HuH-7.5 (cell line): Measurements from ENCODE around the gene NME2.
"Not testable (repeated sequence)": the region's sequence is repeated elsewhere in the genome, so short reads cannot be mapped to it uniquely, and the experiment has no call there.

Source experiments
- DNase-seq: peaks from one replicate; pipeline ENCODE4 v3.0.0; 2011; ENCODE audit warnings: low spot score

Gene NME2

DNA sequence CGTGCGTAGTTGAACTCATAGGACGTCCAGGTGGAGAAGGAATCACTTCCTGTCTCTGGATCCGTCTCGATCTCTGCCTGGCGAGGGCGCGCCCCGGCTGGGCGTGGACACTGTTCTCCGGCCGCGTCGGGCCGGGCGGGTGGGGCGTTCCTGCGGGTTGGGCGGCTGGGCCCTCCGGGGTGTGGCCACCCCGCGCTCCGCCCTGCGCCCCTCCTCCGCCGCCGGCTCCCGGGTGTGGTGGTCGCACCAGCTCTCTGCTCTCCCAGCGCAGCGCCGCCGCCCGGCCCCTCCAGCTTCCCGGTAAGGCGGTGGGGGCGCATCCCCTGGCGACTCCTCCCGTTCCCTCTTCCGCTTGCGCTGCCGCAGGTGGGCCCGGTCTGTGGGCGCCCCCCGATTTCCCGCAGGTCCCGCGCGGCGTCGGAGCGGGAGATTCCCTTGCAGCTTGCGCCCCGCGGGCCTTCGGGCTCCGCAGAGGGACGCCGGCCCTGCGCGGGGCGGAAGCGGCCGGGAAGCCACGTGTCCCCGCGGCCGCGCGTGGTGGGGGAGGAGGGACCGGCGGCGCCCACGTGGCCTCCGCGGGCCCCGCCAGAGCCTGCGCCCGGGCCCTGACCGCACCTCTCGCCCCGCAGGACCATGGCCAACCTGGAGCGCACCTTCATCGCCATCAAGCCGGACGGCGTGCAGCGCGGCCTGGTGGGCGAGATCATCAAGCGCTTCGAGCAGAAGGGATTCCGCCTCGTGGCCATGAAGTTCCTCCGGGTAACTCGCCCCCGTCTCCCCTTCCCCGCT lies at the start of gene NME2:
Gene NME2, plus strand, starts transcription at position 214 of the 789 bp plus-strand sequence. Its CDS starts 420 bp downstream, at position 634.
- DNase-seq = peak; percentile 93

GRCh38 chr17:51118330-51119195 lies 47.6 kb upstream of the NME2 start:
- peak; percentile 45 for DNase-seq

DNA sequence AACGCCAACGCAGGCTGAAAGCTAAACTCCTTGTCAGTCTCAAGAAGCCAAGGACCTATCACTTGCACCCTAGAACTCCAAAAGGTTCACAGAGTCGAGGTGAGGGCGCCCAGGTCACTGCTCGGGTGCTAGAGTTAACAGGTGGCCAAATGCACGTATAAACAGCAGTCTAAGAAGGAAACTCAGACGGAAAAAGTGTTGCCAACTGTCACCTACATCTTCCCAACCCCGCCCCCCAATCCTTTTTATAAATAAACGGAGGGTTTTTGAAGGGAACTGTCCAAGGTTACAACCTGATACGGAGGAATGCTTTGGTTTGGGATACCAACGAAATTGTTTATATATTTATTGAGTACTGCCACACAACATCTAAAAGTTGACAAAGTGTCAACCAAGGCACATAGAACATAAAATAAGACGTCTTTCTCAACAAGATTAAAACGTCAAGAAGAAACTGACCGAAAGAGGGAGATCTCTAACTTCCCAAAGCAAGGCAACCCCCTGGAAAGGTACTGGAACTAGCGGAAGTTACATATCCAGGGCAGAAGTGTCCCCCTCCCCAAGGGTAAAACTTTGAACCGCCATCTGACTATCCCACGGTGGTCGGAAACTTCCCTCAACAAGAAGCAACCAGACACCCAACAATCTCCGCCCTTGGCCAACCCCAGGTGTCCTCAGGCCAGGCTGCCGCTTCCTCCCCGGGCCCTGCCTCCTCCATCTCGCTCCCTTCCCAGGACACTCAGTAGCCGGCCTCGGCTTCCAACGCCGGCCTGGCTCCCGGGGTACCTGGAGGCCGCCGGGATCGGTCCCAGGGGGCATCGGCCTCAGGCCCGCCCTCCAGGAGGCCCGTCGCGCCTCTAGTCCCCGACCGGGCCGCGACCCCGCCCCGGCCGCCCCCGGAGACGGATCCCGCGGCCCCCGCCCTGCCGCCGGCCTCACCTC lies 46.5 kb upstream of the NME2 start:
- DNase-seq = no peak

- DNase-seq = peak; percentile 58
These were observed 45.9 kb upstream of the NME2 start for GRCh38 chr17:51120357-51120738.

- peak; percentile 90 for DNase-seq
These were observed 45.2 kb upstream of the NME2 start, which contains the start of gene SPAG9 for GRCh38 chr17:51120739-51121619. Gene SPAG9 (minus strand): TSS chr17:51120868. CDS start chr17:51120656, 212 bp downstream.

DNA sequence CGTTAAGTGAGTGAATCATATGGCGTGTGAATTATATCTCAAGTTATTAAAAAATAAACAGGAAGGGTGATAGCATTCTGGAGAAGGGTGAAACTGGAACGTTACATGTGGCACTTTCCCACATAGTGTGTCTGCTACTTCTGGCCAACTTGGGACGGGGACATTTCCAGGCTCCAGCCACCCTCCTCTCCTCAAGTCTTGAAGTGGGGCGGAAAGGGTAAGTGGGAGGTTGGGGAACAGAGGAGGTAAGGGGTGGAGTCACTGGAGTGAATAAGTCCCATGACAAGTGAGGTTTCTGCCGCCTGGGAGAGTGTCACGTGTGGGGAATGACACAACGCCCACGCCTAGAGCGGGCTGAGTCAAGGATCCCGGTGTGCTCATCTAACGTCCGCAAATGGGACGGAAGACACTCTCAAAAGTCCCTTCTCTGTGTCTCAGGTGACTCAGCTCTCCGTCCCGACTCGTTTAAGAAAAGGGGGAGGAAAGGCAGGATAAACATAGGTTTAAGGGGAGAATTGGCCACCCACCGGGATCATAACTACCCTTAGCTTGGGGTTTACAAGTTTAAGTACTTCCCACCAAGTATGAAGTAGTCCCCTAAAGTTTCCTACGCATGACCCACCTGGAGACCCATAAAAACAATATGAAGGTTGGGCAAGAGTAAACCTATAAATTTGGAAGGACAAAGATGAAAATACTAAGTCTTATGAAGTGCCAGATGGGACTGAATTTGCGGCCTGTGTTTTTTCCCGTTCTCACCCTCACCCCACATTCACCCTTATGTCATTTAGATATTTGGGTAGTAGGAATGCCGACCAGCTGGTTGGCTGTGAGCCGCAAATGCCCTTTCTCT lies 44.4 kb upstream of the NME2 start:
- DNase-seq = peak; percentile 85

DNA sequence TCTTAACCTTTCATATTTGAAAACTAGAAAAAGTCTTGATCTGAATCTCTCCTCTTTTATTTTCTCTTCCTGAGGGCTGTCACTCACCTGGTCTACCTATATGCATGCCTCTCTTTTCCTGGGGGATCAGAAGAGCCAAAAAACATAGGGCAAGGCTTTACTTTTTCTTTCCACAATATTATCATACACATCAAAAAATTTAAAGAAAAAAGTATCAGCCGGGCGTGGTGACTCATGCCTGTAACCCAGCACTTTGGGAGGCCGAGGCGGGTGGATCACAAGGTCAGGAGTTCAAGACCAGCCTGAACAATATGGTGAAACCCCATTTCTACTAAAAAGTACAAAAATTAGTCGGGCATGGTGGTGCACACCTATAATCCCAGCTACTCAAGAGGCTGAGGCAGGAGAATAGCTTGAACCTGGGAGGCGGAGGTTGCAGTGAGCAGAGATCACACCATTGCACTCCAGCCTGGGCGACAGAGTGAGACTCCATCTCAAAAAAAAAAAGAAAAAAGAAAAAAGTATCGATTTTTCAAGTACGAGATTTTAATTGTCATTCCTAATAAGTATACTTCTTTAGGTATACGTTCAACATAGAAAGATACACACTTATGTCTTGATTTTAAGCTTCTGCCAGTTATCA lies 43.6 kb upstream of the NME2 start:
- not testable (repeated sequence) for DNase-seq

DNA sequence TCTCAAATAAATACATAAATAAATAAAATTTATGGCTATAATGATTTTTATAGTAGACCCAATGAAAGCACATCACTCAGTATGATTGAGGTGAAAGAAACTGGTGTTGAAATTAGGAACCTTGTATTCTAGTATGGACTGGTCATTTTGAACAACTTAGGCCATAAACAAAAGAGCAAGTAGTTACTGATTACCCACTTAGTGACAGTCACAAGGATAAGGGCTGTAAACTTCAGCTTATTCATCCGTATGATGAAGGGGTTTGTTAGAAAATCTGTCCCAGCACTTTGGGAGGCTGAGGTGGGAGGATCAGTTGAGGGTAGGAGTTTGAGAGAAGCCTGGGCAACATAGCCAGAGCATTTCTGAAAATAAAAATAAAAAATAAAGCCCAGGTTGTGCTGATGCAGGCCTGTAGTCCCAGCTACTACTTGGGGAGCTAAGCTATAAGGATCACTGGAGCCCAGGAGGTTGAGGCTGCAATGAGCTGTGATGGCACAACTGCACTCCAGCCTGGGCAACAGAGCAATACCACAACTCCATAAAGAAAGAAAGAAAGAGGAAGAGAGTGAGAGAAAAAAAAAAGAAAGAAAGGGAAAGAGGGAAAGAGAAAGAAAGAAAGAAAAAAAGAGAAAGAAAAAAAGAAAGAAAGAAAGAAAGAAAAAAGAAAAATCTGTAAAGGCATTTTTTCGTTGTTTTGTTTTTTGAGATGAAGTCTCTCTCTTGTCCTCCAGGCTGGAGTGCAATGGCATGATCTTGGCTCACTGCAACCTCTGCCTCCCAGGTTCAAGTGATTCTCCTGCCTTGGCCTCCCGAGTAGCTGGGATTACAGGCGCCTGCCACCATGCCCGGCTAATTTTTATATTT lies 41.3 kb upstream of the NME2 start:
- DNase-seq = no peak

DNA sequence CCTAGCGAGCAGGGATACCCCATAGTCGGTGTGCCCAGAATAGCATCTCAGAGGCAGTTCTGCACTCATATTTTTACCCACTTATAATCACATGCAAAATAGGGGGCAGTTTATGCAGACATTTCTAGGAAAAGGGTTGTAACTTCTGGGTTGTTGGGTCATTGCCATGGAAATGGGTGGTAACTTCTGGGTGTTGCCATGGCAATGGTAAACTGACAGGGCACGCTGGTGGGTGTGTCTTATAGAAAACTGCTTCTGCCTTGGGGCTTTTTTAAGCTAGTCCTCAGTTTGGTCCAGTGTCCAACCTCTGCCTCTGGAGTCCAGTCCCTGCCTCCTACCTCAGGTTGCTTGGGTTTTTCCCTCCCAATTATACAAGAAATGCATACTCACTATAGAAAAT lies 38.1 kb upstream of the NME2 start:
- DNase-seq = no peak

- no peak for DNase-seq
These were observed 33.3 kb upstream of the NME2 start for GRCh38 chr17:51132964-51133319.

DNA sequence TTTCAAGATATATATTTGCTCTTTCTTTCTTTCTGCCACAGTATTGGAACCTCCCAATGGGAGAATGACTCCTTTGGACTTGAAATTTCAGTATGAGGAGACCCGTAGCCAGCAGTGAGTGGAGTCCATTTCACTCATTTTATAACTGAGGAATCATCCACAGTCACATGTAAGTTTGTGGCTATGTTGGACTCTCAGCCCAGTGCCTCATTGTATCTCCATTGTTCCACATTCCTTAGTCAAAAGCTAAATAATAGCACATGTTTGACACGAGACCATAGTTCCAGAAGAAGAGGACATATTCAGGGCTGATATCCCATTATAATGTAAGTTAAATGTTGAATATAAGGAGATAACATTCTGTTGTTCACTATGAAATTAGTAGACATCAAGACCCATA lies 32.8 kb upstream of the NME2 start:
- no peak for DNase-seq

DNA sequence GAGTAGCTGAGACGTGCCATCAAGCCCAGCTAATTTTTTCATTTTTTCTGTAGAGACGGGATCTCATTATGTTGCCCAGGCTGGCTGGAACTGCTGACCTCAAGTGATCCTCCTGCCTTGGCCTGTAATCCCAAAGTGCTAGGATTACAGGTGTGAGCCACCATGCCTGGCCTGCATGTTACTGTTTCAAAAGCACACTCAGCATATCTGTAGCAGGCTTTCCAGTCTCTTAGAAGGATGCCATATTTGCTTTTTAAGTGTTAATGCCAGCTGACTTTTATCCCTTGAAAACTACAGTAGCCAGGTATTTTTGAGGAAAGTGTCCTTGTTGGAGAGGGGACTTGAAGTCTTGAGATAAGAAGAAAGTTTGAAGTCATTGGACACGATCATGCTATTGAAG lies 30.3 kb upstream of the NME2 start:
- no peak for DNase-seq

DNA sequence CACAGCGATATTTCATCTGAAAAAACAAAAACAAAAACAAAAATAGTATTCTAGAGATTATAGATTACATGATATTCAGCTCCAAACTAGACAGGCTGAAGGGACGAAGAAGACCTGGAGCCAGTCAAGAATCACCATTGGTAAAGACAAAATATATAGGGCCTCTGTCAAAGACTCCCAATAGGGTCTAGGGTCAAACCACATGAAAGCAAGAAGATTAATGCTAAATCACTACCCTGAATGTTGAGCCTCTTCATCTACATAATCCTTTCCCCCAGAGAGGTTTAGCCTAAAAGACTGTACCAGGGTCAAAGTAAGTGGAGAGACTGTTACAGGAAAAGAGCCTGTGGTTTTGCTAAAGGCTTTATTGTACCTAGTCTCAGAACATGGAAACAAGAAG lies 23.6 kb upstream of the NME2 start:
- no peak for DNase-seq

DNA sequence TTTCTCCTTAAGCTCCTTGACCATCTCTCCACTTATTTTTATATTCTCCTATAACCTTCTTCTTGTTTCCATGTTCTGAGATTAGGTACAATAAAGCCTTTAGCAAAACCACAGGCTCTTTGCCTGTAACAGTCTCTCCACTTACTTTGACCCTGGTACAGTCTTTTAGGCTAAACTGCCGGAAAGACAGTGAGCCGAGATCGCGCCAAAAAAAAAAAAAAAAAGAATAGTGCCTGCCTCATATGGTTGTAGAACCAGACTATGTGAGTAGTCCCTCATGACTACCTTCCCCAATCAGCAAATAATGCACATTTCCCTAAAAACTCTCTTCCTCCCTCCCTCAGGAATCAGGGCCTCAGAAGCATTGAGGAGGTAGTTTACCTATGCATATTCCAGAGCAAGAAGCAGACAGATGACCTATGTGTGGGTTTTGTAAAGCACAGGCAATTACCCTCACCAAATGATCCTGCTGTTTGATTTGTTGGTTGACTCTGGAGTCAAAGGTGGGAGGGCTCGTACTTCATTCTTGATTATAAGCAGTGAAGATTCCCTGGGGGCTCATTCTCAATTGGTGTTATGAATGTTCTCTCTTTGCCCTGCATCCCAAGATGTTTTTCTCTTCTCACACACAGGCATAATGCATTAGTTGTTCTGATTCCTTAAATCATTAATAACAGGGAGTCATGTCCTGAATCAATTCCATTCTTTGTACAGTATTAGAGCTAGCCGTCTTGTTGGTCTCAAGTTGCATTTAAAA lies 21.8 kb upstream of the NME2 start:
- DNase-seq = no peak

DNA sequence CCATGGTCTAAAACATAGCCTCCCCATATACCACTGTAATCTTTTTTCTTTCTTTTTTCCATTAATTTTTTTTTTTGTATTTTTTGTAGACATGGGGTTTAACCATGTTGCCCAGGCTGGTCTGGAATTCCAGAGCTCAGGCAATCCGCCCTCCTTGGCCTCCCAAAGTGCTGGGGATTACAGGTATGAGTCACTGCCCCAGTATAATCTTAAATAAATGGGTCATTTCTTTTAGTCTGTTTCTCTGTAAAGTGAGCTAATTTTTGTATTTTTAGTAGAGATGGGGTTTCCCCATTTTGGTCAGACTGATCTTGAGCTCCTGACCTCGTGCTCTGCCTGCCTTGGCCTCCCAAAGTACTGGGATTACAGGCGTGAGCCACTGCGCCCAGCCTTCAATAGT lies 18.6 kb upstream of the NME2 start:
- DNase-seq = no peak

DNA sequence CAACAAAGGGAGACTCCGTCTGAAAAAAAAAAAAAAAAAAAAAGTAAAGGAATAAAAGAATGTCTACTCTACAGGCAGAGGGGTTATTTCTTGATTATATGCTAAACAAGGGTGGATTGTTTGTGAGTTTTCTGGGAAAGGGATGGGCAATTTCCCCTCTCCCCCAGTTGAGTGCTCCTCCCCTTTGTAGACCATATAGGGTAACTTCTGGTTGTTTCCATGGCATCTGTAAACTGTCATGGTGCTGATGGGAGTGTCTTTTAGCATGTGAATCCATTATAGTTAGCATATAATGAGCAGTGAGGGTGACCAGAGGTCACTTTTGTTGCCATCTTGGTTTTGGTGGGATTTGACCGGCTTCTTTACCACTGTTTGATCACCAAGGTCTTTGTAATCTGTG lies 17.0 kb upstream of the NME2 start:
- no peak for DNase-seq

GRCh38 chr17:51150932-51151331 lies 15.3 kb upstream of the NME2 start:
- DNase-seq = no peak

DNA sequence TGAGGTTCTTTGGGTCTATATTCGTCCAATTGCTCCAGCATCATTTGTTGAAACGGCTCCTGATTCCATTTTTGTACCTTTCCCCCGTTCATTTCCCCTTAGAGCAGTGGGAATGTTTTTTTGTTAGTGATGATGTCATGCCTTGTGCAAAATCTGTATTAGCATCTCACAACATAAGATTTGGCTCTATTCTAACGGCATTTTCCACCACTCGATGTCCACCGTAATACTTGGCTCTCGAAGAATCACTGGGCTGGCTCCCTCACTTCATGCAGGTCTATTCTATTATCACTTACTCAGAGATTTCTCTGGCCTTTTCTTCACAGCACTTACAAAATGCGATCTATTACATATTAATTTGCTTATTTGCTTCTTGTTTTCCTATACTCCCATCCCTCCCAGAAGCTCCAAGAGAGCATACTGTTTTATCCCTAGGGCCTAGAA lies 13.4 kb upstream of the NME2 start:
- DNase-seq = no peak
